Stimulated activated naive CD4-positive, alpha-beta T cell treated with Interleukin-2 at 50 U/mL for 16 hours (primary cell): ENCODE data around the gene C20orf144.

ENCODE experiments used
- DNase-seq: peaks from one replicate; lab custom pipeline; 2025; lab: John Stamatoyannopoulos, UW

C20orf144 gene

GRCh38 chr20:33677991-33678702 is 16.0 kb downstream of the C20orf144 start:
- no peak for DNase-seq

GRCh38 chr20:33679758-33680485 is 17.8 kb downstream of the C20orf144 start:
- DNase-seq: peak; percentile 28

GRCh38 chr20:33680686-33681085 is 18.6 kb downstream of the C20orf144 start:
- DNase-seq: no peak

DNA sequence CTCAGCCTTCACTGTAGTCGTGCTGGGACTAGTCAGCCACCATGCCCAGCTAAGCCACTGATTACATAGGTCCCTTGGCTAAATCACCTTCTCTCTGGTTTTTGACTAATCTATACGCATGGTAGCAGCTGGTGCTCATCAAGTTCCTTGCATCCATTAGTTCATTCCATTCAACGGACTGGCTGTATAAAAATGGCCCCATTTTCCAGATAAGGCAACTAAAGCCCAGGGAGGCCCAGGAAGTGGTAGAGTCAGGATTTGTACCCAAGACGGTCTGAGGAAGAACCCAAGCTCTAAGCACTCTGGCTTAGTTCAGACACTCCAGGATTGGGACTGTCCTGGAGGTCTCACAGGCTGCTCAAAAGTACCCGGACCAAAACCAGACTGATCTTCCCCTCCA is 19.2 kb downstream of the C20orf144 start:
- DNase-seq: no peak

DNA sequence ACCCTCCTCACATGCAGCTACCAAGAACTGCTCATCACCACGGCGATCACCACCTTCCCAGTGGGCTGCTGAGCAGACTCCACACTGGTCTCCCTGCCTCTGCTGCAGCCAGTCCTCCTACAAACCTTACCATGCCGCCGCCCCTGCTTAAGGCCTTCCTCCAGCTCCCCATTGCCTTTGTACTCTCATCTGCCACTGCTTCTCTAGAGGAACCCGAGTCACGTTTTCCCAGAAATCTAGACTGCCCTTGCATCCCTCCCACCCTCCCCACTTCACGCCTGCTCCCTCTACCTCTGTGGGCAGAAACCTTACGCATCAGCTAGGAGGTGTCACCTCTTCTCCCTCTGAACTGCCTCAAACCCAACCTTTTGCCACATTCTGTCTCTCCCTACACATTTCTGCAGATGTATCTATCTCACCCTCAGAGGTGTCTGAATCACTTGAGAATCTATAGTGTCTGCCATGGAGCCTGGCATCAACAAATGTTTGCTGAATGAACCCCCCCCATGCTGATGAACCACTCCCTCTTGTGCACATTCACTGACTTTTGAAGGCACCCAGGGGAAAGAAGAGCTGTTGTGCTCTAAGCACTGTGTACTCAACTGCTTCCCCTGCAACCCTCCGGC is 19.7 kb downstream of the C20orf144 start:
- no peak for DNase-seq

GRCh38 chr20:33684533-33685327 is 22.6 kb downstream of the C20orf144 start:
- no peak for DNase-seq

DNA sequence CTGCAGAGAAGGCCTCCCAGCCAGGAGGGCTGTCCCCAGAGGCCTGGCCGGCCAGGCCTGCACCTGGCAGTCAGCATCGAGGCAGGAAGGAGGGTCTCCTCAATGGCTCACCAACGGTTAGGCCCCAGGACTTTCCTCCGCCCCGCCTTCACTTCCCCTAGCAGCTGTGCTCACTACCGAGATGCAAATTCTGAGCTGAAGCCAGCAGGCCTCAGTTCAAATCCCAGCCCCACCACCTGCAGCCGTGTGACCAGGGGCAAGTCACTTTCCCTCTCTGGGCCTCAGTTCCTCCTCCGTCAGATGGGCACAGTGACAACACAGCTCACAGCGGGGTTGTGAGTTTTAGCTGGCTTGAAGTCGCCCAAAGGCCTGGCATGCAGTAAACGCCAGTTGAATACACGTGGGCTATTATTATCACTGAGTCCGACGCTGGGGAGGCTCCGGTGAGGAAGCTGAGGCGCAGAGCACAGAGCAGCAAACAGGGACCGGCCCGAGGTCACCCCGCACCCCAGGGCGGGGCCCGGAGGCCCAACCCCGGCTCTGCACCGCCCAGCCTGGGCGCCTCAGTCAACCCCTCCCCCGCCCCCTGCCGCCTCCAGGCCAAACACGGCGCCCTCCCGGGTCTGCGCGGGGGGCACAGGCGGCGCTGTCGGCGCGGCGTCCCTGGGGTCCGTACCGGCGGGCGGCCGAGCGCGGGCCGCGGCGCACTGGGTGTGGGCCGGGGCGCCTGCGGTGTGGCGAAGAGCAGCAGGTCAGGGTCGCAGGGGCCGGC is 23.4 kb downstream of the C20orf144 start:
- DNase-seq: peak; percentile 37

DNA sequence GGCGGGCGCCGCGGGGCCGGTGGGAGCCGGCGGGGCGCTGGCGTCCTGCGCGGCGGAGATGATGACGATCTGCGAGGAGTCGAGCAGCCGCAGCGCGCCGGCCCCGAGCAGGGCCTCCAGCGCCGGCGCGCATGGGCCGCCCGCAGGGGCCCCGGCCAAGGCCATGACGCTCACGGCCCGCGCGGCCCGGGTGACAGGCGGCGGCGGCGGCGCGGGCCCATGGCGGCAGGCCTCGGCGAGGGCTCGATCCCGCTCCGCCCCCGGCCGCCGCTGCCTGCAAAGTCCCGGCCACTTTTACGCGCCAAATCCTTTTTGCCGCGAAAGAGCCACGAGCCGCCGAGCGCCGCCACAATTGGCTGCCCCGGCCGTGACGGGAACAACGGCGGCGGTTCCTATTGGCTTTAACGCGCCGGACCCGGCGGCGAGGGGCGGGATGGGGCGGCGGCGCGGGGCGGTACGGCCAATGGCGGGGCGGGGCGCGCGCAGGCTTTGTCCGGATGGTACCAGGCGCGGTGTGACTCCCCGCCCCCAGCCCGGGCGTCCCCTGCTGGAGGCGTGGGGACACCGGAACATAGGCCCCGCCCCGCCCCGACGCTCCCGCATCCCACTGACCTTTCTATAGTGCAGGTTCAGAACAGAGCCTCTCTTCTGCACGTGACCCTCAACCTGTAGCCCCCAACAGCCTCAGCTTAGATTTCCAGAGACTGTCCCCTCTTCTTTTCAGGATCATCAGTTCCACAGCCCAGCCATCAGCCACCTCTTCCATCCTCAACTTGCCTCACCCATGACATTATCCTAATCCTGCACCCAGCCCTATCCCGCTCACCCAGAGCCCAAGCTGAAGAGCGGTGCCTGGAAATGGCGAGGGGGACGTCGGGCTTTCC is 24.2 kb downstream of the C20orf144 start, which contains the start of gene E2F1:
E2F1 (minus strand) TSS at position 286 of the 884 bp plus-strand sequence; CDS start at position 165, 121 bp downstream.
- DNase-seq: peak; percentile 93

GRCh38 chr20:33686984-33687366 is 24.8 kb downstream of the C20orf144 start:
- DNase-seq: no peak

DNA sequence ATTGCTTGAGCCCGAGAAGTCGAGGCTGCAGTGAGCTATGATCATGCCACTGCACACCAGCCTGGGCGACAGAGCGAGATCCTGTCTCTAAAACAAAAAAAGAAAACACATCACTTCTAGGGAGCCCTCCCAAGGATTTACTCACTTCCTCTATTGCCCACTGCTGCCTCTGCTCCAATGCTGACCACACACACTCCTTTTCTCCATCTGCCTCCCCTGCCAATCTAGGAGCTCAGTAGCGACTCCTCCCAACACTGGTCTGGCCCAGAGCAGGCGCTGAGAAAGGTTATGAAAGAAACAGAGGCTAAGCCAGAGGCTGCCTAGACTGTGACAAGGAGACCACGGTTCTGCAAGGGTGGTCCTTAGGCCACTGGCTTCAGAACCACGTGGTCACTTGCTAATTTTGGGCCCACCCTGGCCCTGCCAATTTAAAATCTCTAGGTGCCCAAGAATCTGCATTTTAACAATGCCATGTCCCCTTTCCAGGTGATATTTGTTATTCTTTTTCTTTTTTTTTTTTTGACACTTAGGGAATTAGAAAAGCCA is 25.3 kb downstream of the C20orf144 start:
- no peak for DNase-seq

DNA sequence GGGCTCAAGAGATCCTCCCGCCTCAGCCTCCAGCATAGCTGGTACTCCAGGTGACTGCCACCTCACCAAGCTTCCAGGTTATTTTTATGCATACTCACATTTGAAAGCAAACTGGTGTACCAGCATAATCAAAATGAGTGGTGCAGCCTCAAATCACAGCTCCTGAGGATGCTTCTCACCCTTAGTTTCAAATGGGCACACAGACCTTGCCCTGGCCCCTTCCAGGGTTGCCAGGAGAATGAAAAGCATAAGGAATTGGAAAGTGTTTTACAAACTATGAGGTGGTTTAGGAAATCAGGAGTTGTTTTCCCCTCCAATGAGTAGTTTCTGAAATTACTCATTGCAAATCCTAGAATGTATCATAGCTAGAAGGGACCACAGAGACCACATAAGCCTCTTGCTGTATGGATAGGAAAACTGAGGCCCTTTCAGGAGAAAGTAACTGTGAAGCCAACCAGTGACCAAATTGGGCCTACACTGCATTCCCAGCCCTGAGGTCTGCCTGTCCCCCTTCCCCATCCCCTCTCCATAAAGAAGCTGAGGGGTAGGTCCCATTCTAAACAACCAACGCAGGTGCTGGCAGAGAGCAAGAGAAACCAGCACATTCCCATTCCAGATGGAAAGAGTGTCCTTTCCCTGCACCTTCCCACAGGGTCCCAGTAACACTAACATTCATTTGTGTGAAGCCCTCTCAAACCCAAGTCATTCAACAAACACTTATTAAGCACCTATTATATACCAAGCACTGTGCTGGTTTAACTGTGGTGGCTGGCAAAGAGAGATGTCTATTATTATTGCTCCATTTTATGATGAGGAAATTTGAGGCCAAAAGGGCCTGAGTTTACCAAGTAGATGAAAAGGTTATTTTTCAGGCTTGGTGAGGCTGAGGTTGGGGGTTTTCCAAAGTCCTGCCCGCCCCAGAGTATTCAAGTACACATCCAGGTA is 26.1 kb downstream of the C20orf144 start:
- DNase-seq: no peak

DNA sequence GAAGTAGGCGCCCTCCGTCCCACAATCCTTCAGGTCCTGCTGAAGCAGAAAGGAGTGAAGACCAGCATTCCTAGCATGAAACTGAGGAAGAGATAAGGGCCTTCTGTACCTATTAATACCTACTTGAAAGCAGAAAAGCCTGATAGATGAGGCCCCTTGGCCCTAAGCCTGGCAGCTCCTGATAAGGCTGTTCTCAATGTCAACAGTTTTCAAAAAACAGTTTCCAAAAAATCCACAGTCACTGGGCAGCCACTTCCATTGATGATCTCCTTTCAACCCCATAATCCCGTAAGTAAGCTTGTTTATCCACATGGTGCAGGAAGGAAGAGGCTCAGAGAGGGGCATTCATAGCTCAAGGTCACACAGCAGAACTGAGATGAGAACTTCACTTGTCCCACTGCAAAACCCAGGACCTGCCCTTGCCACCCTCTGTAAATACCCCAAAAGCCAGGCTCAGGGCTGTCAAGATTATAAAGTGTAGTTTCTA is 26.9 kb downstream of the C20orf144 start:
- DNase-seq: no peak

- DNase-seq: no peak
These were observed 27.4 kb downstream of the C20orf144 start for GRCh38 chr20:33689493-33689892.

GRCh38 chr20:33689973-33690372 is 27.8 kb downstream of the C20orf144 start:
- peak; percentile 25 for DNase-seq

GRCh38 chr20:33693289-33693688 is 31.2 kb downstream of the C20orf144 start:
- no peak for DNase-seq

DNA sequence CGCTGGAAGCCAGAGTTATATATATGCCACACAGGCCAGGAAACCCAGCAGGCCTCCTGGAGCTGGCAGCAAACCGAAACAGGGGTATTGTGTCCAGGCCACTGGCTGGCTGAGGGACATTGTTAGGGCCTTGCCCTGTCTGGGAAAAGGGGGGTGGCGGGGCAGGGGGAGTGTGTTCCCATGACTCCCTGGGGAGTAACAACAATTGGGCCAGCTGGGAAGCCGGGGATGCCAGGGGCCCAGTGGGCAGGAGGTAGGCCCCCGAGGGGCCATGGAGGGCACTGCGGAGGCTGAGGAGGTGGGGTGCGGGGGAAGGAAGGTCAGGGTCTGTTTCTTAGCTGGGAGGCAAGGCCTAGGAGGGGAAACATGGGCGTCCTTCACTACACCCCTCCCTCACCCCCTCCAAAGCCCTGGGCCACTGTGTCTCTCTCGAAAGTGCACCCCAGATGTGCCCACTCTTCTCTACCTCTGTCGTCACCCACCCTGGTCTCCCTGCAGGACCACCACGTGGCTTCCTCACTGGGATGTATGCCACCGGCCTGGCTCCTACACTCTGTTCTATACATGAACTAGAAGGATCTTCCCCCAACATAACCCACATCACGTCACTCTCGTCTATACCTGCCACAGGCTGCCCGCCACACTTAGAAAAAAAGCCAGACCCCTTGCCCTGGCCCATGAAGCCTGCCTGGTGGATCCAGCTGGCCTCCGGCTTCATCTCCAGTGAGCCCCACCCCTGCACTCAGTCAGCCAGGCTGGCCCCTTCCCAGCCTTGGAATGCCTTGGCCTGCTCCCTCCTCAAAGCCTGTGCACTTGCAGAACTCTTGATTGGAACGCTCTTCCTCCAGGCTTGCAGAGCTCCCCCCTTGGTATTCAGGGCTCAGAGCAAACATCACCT is 31.9 kb downstream of the C20orf144 start:
- no peak for DNase-seq

GRCh38 chr20:33694639-33695012 is 32.5 kb downstream of the C20orf144 start:
- DNase-seq: no peak

DNA sequence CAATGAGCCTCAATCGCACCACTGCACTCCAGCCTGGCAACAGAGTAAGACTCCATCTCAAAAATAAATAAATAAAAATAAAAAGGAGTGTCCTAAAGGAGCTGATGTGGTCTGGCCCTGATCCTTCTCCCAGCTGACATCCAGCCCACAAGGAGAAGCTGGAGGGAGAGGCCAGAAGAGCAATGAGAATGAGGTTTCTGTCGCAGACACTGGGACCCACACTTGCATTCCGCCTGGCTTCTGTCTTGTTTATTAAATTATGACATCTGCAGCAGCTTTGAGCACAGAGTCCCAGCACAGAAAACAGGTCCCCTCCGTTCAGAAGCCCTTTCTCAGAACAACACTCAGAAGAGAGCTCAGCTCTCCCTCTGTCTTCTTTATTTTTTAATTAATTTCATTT is 34.3 kb downstream of the C20orf144 start:
- DNase-seq: no peak
